SK-N-MC (cell line): ENCODE results near the gene SNX15.

Experiments used
- EZH2 ChIP-seq: fragments of 200-600 bp; sonication (generic); IDR thresholded peaks from one replicate; pipeline ENCODE4 v1.6.1; 2017; ENCODE audit warnings: antibody characterized with exemption
- POLR2AphosphoS5 ChIP-seq: IDR thresholded peaks from 2 replicates; pipeline ENCODE4 v1.6.1; 2012; ENCODE audit warnings: mild to moderate bottlenecking, low read depth, low read length, borderline replicate concordance

DNA sequence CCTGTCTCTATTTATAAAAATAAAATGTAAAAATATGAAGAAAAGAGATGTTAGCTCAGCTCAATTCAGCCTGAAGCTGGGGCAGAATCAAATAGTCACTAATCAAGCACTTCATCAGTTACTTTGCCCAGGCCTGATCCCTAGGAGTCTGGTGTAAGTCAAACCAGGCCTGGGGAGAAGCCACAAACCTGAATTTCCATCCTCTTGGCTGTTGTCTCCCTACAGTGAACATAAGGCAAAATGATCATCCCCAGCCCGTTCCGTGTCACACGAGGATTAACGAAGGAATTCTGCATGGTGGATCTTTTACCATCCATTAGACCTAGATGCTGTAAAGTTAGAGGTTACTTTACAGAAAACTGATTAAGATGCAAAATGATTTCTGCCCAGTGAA is 37.6 kb downstream of the SNX15 start:
- TF ChIP-seq POLR2AphosphoS5 (no peak), EZH2 (no peak)
